HEK293 (cell line): ENCODE data around the gene TMEM184A.

Source experiments
- CTCF ChIA-PET: fragments of 350-600 bp; formaldehyde crosslinking; extraction: SDS; loops from one replicate; lab custom pipeline; 2021; ENCODE audit warnings: antibody characterized with exemption; lab: Yijun Ruan, JAX
- POLR2A ChIA-PET: fragments of 300-600 bp; formaldehyde crosslinking; extraction: SDS; loops from one replicate; lab custom pipeline; 2020; ENCODE audit warnings: antibody characterized with exemption, inconsistent platforms; lab: Yijun Ruan, JAX
- H3K27ac ChIP-seq: fragments of 200-500 bp; sonication (Bioruptor generic); 2 replicates; pipeline ENCODE4 v1.5.1; 2014; ENCODE audit warnings: low read depth, low read length, control low read depth, inconsistent platforms; ENCODE audit errors: extremely low read depth
- H3K36me3 ChIP-seq, 2 experiments: fragments of 200-500 bp in 1 of 2; sonication (Bioruptor generic) in 1 of 2; 1 replicate in 1 of 2; 2 replicates in 1 of 2; pipeline ENCODE4 v1.5.1; 2014 to 2017; ENCODE audit warnings: inconsistent platforms in 2 of 2, low read length in 2 of 2; ENCODE audit not compliant: control insufficient read depth in 2 of 2, insufficient read depth in 1 of 2
- H3K4me1 ChIP-seq: fragments of 200-500 bp; sonication (Bioruptor generic); 2 replicates; pipeline ENCODE4 v1.5.1; 2014; ENCODE audit warnings: mild to moderate bottlenecking, low read length, inconsistent platforms; ENCODE audit not compliant: control insufficient read depth, insufficient read depth
- H3K4me3 ChIP-seq: 2 replicates; pipeline ENCODE4 v1.5.1; 2011; ENCODE audit warnings: low read depth, mild to moderate bottlenecking, control low read depth, low read length, moderate library complexity
- H3K9me3 ChIP-seq: fragments of 200-500 bp; sonication (Bioruptor generic); 2 replicates; pipeline ENCODE4 v1.5.1; 2014; ENCODE audit warnings: low read depth, low read length, inconsistent platforms; ENCODE audit not compliant: control insufficient read depth, insufficient read depth
- EGR2 ChIP-seq: fragments of 450-650 bp; formaldehyde crosslinking; IDR thresholded peaks from 2 replicates; pipeline ENCODE4 v1.5.1; 2016; ENCODE audit warnings: low read depth, missing biosample characterization, missing genetic modification characterization
- GLIS1 ChIP-seq: fragments of 450-650 bp; formaldehyde crosslinking; IDR thresholded peaks from 2 replicates; pipeline ENCODE4 v1.5.1; 2016; ENCODE audit warnings: missing biosample characterization, missing genetic modification characterization
- HOXD13 ChIP-seq: sonication (generic); formaldehyde crosslinking; IDR thresholded peaks from 2 replicates; pipeline ENCODE4 v1.8.0; 2022; ENCODE audit warnings: missing genetic modification reagents, borderline replicate concordance
- KLF1 ChIP-seq: fragments of 450-650 bp; formaldehyde crosslinking; IDR thresholded peaks from 2 replicates; pipeline ENCODE4 v1.5.1; 2016; ENCODE audit warnings: missing biosample characterization, missing genetic modification characterization
- MYNN ChIP-seq: fragments of 450-650 bp; formaldehyde crosslinking; IDR thresholded peaks from 2 replicates; pipeline ENCODE4 v1.5.1; 2016; ENCODE audit warnings: missing biosample characterization, missing genetic modification characterization, borderline replicate concordance
- OVOL3 ChIP-seq: fragments of 450-650 bp; formaldehyde crosslinking; IDR thresholded peaks from 2 replicates; pipeline ENCODE4 v1.5.1; 2016; ENCODE audit warnings: missing biosample characterization, missing genetic modification characterization
- PBX3 ChIP-seq: sonication (generic); formaldehyde crosslinking; IDR thresholded peaks from 2 replicates; pipeline ENCODE4 v1.8.1; 2022; ENCODE audit warnings: mild to moderate bottlenecking, moderate library complexity, missing genetic modification reagents
- REPIN1 ChIP-seq: fragments of 450-650 bp; formaldehyde crosslinking; IDR thresholded peaks from 2 replicates; pipeline ENCODE4 v1.5.1; 2017; ENCODE audit warnings: missing biosample characterization, missing genetic modification characterization, low read depth
- SCRT2 ChIP-seq: fragments of 450-650 bp; formaldehyde crosslinking; IDR thresholded peaks from 2 replicates; pipeline ENCODE4 v1.5.1; 2016; ENCODE audit warnings: missing biosample characterization, missing genetic modification characterization
- SP7 ChIP-seq: fragments of 450-650 bp; formaldehyde crosslinking; IDR thresholded peaks from 2 replicates; pipeline ENCODE4 v1.5.1; 2016; ENCODE audit warnings: missing biosample characterization, missing genetic modification characterization
- ZFHX2 ChIP-seq: fragments of 450-650 bp; formaldehyde crosslinking; conservative IDR thresholded peaks from 2 replicates; pipeline ENCODE4 v1.5.1; 2016; ENCODE audit warnings: missing biosample characterization, missing genetic modification characterization
- ZIC2 ChIP-seq: fragments of 450-650 bp; formaldehyde crosslinking; IDR thresholded peaks from 2 replicates; pipeline ENCODE4 v1.5.1; 2016; ENCODE audit warnings: missing biosample characterization, missing genetic modification characterization
- ZNF184 ChIP-seq: fragments of 450-650 bp; IDR thresholded peaks from 2 replicates; pipeline ENCODE4 v1.5.1; 2018; ENCODE audit warnings: missing biosample characterization, mild to moderate bottlenecking, missing genetic modification characterization
- ZNF202 ChIP-seq: fragments of 450-650 bp; formaldehyde crosslinking; IDR thresholded peaks from 2 replicates; pipeline ENCODE4 v1.5.1; 2016; ENCODE audit warnings: missing biosample characterization, missing genetic modification characterization, borderline replicate concordance
- ZNF223 ChIP-seq: fragments of 450-650 bp; formaldehyde crosslinking; IDR thresholded peaks from 2 replicates; pipeline ENCODE4 v1.5.1; 2016; ENCODE audit warnings: missing biosample characterization, missing genetic modification characterization
- ZNF26 ChIP-seq: fragments of 450-650 bp; formaldehyde crosslinking; IDR thresholded peaks from 2 replicates; pipeline ENCODE4 v1.5.1; 2016; ENCODE audit warnings: missing biosample characterization, missing genetic modification characterization
- ZNF280D ChIP-seq: fragments of 450-650 bp; formaldehyde crosslinking; IDR thresholded peaks from 2 replicates; pipeline ENCODE4 v1.5.1; 2016; ENCODE audit warnings: missing biosample characterization, missing genetic modification characterization
- ZNF354C ChIP-seq: fragments of 450-650 bp; formaldehyde crosslinking; IDR thresholded peaks from 2 replicates; pipeline ENCODE4 v1.5.1; 2016; ENCODE audit warnings: missing biosample characterization, missing genetic modification characterization, low read depth, borderline replicate concordance
- ZNF514 ChIP-seq: fragments of 450-650 bp; formaldehyde crosslinking; IDR thresholded peaks from 2 replicates; pipeline ENCODE4 v1.5.1; 2016; ENCODE audit warnings: missing biosample characterization, missing genetic modification characterization
- ZNF555 ChIP-seq: fragments of 450-650 bp; formaldehyde crosslinking; conservative IDR thresholded peaks from 2 replicates; pipeline ENCODE4 v1.5.1; 2017; ENCODE audit warnings: missing biosample characterization, mild to moderate bottlenecking, missing genetic modification characterization, inconsistent platforms
- ZNF629 ChIP-seq: fragments of 450-650 bp; formaldehyde crosslinking; IDR thresholded peaks from 2 replicates; pipeline ENCODE4 v1.5.1; 2017; ENCODE audit warnings: missing biosample characterization, missing genetic modification characterization
- ZNF830 ChIP-seq: fragments of 450-650 bp; IDR thresholded peaks from 2 replicates; pipeline ENCODE4 v1.5.0; 2018; ENCODE audit warnings: missing biosample characterization, missing genetic modification characterization, low read depth, mild to moderate bottlenecking, moderate library complexity
- ZNF837 ChIP-seq: fragments of 450-650 bp; formaldehyde crosslinking; IDR thresholded peaks from 2 replicates; pipeline ENCODE4 v1.5.1; 2016; ENCODE audit warnings: missing biosample characterization, missing genetic modification characterization

Gene TMEM184A

GRCh38 chr7:1523844-1524243 lies 32.2 kb downstream of the TMEM184A start:
- ChIA-PET CTCF (no interaction called here), POLR2A (no interaction called here)
- H3K36me3 ChIP-seq = no peaks in the 10 kb centered on the region
- no peaks in the 10 kb centered on the region for H3K4me1 ChIP-seq
- H3K27ac ChIP-seq = no peak overlapping the region
- no peak overlapping the region for H3K4me3 ChIP-seq
- TF ChIP-seq HOXD13 (CRISPR knock-in tag) (no peak), ZNF837 (tag by site-specific recombination) (no peak), MYNN (tag by site-specific recombination) (no peak)
- H3K9me3 ChIP-seq = no peaks in the 10 kb centered on the region

- H3K9me3 ChIP-seq = no peaks in the 10 kb centered on the region
- no peak overlapping the region for H3K27ac ChIP-seq
- TF ChIP-seq SCRT2 (no peak), ZNF555 (tag by site-specific recombination) (no peak), ZIC2 (tag by site-specific recombination) (0 out of 2 replicates have a peak, but pooled peaks have one; percentile 9)
- no peaks in the 10 kb centered on the region for H3K36me3 ChIP-seq
- H3K4me3 ChIP-seq = no peak overlapping the region
- ChIA-PET CTCF (no interaction called here), POLR2A (no interaction called here)
- H3K4me1 ChIP-seq = no peaks in the 10 kb centered on the region
Measured at GRCh38 chr7:1523208-1523607, 32.8 kb downstream of the TMEM184A start.

- no peak overlapping the region for H3K27ac ChIP-seq
- ChIA-PET CTCF (no interaction called here), POLR2A (no interaction called here)
- H3K9me3 ChIP-seq = no peaks in the 10 kb centered on the region
- no peaks in the 10 kb centered on the region for H3K36me3 ChIP-seq
- 0 out of 2 replicates have a peak, but pooled peaks have one; percentile 21 for TF ChIP-seq GLIS1 (tag by site-specific recombination)
- peak; percentile 60; the same call in 1 of the 2 replicates for TF ChIP-seq ZFHX2
- TF ChIP-seq EGR2 (tag by site-specific recombination) = peak; percentile 30; the same call in 1 of the 2 replicates
- TF ChIP-seq ZNF202 (tag by site-specific recombination) = no peak
- no peaks in the 10 kb centered on the region for H3K4me1 ChIP-seq
- no peak overlapping the region for H3K4me3 ChIP-seq
Measured at GRCh38 chr7:1521456-1521855, 34.5 kb downstream of the TMEM184A start.

GRCh38 chr7:1520539-1521234 lies 35.3 kb downstream of the TMEM184A start:
- no peaks in the 10 kb centered on the region for H3K4me1 ChIP-seq
- TF ChIP-seq ZNF629 (tag by site-specific recombination) = peak; percentile 99
- TF ChIP-seq PBX3 = no peak
- no peak for TF ChIP-seq REPIN1
- no peak for TF ChIP-seq KLF1 (tag by site-specific recombination)
- TF ChIP-seq OVOL3 = no peak
- TF ChIP-seq ZNF514 (tag by site-specific recombination) = no peak
- no peak for TF ChIP-seq ZNF830 (tag by site-specific recombination)
- no peak for TF ChIP-seq ZNF223 (tag by site-specific recombination)
- TF ChIP-seq ZNF354C = no peak
- TF ChIP-seq ZNF26 (tag by site-specific recombination) = no peak
- peak; percentile 56; the same call in 1 of the 2 replicates for TF ChIP-seq SP7
- TF ChIP-seq ZNF280D (tag by site-specific recombination) = no peak
- no peak for TF ChIP-seq ZNF184 (tag by site-specific recombination)

More at GRCh38 chr7:1520539-1521234, 35.3 kb downstream of the TMEM184A start:
- Histone ChIP-seq H3K9me3 (no peaks in the 10 kb centered on the region), H3K36me3 (no peaks in the 10 kb centered on the region), H3K4me3 (no peak overlapping the region), H3K27ac (no peak overlapping the region; the same call in 1 of the 2 replicates)
- ChIA-PET CTCF (interaction anchor here (0.6 kb wide), 1 partner anchor 7 kb away, joined by 3 read pairs; no protein-coding TSS in a partner anchor), POLR2A (interaction anchor here (2.0 kb wide), 1 partner anchor 13 kb away, joined by 5 read pairs; no protein-coding TSS in a partner anchor)
